Endometrial microvascular endothelial cells (primary cell): ENCODE measurements around the gene IL37. TPM values are rescaled to one million over a fixed set of nuclear protein-coding genes. Genes with fewer than 3 reads are reported as not detected.
"Not testable (repeated sequence)": the region's sequence is repeated elsewhere in the genome, so short reads cannot be mapped to it uniquely, and the experiment has no call there.

Experiments
- in situ Hi-C: cut with HindIII; loops from 2 replicates; pipeline ENCODE4 v1.10.0; 2017; ENCODE audit warnings: low sequenced_read_pairs, low pct_unique_long_range_greater_than_20kb; ENCODE audit errors: inconsistent ontology term
- total RNA-seq: library from RNA; depleted of rRNA; stranded (reverse); fragments of >200 nt; gene quantifications from one replicate; pipeline ENCODE4 v1.2.3, GENCODE V29; 2015; ENCODE audit errors: inconsistent ontology term

IL37 gene
- total RNA-seq, 1 donor from 2014 or later, result not detected

DNA sequence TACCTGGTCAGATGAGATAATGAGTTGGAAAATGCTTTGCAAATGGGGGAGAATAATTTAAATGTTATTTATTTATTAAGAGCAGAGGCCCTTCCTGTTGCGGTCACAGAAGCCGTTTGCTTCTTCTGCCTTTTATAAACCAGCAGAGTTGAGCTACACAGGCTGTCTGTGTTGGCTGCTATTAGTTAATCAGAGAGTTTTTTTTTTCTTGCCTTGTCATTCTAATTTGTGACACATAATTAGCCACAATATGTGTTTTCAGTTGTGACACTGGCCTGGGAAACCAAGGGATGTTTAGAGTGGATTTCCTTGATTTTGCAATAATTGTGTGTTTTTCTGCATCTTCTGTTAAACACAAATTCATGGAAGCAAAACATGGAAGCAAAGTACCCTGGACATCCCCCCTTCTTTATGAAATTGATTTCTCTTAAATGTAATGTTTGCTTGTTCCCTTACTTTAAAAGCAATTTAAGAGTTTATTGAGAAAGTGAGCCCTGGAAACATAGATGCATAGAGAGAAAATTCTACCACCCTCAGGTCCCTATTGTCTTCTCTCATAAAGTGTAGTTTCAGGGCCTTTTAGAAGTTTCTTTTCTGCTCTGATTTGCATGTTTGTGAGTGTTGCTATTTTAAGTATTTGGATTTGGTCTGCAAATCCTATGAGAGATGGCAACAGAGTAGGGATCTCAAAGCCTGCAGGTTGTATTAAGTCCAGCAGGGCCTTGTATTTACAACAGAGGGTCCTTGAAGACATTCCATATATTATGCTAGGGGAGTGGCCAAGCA is 22.8 kb upstream of the IL37 start:
- in situ Hi-C loops, result no loop called here

DNA sequence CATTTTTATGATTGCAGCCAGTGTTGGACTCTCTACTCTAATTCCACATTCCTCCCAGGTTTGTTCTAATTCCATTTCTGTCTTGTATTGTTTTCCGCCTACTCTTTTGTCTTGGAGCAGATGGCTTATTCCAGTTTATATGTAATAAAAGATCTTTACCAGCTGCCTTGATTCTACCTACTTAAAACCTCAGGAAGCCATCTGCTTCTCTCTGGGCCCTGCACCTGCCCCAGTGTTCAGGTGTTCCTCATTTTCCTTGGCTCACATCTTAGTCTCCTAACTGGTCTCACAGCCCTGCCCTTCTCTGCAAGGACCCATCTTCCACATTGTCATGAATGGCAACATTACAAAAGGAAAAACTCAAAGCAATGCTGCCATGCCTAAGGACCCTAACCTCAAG is 21.0 kb upstream of the IL37 start:
- in situ Hi-C loops, result no loop called here

DNA sequence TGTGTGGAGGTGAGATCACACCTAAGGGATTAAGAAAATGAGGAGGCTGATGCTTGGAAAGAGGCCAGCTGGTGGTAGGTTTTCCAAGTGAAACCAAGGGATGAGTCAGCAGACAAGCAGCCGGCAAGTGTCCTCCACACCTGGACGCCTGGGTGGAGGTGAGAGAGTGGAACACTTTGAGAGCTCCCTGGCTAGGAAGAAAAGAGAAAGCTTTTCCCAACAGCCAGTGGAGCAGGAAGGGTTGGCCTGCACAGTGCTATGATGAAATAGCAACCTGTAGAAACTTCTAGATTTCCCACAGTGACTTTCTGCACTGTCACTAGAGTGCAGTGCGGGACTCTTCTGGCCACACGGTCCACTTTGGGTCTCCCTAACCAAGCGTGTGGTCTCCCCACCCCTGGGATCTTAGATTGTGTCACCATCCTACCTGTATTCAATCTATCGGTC is 19.6 kb upstream of the IL37 start:
- in situ Hi-C loops, result no loop called here

DNA sequence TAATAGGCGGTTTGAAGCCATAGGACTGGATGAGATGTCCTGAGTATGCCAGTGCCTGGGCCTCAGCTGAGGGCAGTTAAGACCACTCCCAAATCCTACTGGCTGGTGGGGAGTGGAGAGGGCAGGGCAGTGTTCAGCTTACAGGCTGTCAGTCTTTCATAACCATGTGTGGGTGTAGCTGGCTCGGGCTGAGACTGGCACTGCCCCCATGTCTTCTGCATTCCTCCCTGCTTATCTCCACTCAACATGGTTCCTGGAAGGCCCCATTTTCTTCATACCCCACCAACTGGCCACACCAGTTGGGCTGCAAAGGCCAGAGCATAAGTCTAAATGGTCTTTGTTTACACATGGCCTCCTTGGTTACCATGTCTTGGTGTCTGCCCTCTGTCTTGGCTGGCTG is 17.2 kb upstream of the IL37 start:
- in situ Hi-C loops, result no loop called here

DNA sequence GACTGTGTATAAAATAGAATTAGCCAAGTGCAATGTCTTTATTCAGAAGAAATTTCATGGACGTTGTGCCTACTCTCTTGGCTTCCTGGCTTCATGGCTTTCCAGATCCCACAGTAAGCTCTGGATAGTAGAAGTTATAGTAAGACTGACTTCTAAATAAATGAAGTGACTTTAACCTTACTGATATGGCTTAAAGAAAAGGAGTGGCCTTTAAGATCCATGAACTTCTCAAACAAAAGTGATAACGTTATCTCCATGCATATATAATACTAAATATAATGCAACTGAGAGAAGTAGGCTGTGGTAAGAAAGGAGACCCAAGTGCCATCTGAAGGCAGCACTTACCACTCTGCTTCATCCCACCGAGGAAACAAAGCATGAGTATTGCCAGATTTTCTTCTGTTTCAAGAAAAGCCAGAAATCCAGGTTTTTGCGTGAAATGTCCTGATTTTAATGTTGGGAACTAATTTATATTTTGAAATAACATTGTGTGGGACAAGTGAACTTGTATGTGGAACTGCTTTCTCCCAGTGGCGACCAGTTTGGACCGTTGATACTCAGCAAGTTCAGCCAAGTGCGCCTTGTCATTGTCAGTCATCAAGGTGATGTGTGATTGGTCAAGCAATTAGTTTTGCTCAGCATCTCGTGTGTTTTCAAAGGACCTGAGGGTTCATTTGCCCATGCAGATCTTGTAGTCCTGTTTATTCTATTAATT is 13.9 kb upstream of the IL37 start:
- in situ Hi-C loops, result no loop called here

DNA sequence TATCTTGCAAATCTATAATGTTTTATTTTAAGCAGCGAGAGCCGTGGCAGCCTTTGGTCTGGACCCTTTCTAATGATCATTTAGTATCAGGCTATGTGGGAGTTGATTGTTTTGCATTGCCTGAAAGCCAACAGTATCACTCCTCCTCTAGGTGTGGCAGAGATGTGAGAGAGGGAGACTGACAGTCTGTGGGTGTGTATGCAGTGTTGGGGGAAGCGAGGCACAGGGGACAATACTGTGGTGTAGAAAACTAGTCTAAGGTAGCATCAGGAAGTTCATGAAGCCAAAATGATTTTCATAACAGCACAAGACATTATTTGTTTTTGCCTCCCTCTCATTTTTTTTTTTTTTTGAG is 13.4 kb upstream of the IL37 start:
- in situ Hi-C loops, result no loop called here

DNA sequence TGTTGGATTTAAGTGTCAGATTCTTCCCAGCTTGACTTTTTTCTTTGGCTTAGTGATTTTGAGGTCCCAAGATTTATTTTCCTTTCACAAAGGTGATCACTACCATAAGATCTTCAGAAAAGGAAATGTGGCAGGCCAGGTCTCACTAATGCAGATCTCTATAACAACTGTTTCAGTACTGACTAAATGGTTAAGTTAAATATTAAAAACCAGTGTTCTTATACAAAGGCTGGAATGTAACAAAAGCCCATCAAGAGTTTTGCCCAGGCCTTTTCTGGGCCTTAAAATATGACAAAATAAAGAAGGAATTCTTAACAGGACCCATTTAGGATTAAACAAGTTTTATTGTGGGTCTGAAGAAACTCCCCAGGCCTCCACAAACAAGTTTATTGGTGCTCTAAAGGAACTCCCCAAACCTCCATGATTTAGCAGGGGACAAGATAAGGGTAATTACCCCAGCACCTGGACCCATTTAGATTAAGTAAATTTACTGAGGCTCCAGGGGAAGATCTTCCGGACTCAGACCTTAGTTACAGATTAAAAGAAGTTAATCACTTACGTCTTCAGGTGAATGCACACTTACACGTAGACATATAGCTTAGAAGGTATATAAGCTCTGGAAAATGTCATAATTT is 9.4 kb upstream of the IL37 start:
- in situ Hi-C loops, result not testable (repeated sequence)

DNA sequence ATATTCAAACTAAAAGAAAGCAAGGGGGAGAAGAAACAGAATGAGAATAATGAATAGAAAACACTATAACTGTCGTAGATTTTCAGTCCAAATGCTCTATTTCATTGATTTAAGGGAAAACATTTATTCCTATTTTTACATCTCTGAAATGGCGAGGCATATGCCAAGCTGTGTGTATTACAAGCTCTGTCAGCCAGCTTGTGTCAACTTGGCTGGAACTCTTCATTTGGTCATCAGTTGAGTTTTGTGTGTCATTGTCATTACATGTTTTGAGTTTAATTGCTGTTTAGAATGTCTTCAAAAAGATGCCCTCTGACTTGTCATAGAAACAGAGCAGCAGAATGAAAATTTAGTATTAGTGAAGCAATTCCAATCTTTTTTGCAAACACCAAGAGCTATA is 8.1 kb upstream of the IL37 start:
- in situ Hi-C loops, result no loop called here

DNA sequence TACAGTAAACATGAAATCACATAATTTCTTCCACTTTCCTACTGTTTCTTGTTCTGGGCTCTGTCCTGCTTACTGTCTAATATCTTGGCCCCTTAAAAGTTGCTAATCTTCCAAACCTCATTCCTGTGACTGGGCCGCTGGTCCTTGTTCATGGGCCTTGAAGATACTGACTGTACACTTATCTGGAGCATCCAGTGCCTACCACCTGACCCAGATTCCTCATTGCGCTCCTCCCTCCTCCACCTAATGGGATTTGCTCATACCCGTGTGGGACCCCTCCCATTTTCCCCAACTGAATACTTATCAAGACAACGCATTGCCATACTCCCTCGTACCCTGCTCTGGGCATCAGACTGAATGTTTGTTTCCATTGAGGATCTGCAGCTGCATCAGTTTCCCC is 6.1 kb upstream of the IL37 start:
- in situ Hi-C loops, result no loop called here

DNA sequence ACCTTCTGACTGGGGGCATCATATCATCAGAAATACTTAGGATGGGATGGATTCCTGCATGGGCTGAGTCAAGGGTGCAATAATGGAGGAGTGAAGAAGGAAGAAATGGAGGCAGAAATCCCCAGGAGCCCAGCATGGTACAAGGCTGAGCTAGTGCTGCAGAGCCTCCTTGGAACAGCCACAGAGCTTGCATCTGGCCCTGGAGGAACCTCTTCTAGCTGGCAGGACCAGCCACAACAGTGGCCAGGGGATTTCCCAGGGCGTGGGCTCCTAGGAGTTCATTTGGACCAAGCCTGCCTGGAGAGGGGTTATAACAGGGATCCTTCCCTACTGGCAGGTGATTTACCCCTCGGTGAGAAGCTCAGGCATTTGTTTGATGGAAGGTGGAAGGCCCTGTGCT is 4.7 kb upstream of the IL37 start:
- in situ Hi-C loops, result no loop called here

DNA sequence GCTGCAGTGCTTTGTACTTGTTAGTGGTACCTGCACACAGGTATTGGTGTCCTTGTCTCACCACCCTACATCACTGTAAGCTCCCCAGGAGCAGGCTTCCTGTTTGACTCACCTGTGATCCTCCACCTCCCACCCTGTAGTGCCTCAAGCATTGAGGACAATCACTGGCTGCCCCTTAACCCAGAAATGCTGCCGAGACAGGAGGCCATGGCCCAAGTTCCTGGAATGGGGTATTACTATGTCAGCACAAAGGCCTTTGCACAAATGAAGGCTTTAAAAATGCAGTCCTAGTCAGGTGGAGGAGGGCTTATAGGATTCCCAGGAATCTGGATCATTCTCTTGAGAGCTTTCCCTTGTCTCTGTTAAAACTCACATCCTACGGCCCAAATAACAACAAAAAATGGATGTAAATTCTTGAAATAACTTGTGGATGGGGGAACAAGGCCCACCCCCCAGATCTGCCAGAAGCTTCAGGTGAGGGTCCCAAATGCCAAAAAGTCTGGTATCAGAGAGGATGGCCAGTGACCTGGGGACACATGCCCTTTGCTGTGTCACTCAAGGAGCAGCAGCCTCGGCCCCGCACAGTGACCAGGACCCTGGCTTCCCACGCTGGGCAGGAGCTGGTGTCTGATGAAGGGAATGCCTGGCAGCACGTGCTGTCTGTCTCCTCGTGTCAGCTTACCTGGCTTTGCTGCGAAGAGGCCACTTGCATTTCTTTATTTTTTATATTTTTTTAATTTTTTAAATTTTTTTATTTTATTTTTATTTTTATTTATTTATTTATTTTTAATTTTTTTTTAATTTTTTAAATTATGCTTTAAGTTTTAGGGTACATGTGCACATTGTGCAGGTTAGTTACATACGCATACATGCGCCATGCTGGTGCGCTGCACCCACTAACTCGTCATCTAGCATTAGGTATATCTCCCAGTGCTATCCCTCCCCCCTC is 3.7 kb upstream of the IL37 start:
- in situ Hi-C loops, result no loop called here

DNA sequence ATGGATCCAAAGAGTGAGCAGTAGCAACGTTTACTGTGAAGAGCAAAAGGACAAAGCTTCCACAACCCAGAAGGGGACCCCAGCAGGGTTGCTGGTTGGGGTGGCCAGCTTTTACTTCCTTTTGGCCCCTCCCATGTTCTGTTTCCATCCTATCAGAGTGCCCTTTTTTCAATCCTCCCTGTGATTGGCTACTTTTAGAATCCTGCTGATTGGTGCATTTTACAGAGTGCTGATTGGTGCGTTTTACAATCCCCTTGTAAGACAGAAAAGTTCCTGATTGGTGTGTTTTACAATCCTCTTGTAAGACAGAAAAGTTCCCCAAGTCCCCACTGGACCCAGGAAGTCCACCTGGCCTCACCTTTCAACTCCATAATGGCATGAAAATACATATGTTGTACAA is 2.4 kb upstream of the IL37 start:
- in situ Hi-C loops, result not testable (repeated sequence)

DNA sequence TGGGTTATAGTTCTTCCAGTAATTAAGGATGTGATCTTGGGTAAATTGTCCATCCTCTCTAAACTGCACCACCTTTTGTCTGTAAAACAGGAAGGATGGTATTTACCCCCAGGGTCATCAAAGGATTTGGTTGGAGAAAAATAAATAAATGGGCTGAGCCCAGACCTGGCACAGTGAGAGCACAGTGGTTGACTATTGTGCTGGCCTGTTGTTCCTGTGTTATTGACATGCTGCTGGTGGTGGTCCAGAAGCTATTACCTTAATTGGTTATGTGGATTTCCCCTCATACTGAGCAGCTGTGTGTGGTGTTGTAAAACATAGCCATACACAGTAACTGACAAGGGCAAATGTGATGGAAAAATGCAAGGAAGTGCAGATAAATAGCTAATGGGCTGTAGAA is 746 bp upstream of the IL37 start:
- in situ Hi-C loops, result no loop called here

DNA sequence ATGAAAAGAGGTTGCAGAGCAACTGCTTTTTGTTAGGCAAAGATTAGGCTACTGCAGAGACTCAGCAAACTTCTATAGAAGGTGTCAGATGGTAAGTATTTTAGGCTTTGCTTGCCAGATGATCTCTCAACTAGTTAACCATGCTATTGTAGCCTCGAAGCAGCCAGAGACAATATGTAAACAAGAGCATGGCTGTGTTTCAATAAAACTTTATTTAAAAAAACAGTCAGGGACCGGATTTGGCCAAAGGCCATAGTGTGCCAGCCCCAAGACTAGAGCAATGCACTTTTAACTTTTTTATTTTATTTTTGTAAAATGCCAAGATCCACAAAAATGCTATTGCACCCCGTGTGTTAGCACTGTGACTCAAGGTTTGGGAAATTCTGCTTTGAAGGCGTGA is 1.4 kb downstream of the IL37 start:
- in situ Hi-C loops, result no loop called here

DNA sequence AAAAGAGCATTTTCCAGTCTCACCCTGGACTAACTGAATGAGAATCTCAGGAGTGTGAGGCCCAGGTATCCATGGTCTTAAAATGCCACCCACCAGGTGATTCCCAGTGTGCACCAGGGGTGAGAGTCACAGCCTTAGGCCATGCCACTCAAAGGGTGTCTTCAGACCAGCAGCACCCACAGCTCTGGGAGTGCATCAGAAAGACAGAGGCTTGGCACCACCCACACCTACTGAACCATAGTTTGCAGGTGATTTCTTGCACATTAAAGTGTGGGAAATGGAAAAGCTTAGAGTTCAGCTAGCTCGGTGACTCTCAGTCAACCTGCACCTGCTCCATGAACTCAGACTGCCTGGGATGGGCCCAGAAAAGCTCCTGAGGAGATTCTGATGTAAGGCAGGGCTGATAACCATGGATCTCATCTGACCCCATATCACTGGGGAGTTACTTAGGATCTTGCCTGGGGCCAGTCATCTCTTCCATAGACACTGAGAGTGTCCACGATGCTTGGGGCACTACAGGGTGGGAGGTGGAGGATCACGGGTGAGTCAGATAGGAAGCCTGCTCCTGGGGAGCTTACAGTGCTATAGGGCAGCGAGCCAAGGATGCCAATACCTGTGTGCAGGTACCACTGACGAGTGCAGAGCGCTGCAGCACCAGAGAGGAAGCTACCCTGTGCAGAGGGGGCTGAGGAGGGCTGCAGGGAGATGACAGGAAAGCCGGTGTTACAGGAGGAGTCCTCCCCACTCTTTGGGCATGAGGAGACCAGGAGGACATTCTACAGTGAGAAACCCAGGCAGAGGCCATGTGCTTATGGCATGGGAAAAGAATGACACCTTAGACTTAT is 4.6 kb downstream of the IL37 start:
- in situ Hi-C loops, result no loop called here

DNA sequence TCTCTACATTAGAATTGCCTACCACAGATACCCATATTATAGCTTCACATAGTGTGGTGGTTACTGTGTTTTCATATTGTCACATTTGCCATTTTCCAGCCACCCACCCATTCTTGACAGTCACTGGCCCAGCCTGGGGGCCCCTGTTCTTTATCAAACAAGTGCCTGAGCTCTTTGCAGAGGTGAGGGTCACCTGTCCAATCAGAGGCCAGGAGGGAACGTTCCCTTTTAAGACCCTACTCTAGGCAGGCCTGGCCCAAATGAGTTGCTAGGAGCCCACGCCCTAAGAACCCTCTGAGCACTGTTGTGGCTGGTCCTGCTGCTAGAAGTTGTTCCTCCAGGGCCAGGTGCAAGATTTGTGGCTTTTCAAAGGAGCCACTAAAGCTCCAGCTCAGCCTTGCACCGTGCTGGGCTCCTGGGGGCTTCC is 5.2 kb downstream of the IL37 start:
- in situ Hi-C loops, result no loop called here

DNA sequence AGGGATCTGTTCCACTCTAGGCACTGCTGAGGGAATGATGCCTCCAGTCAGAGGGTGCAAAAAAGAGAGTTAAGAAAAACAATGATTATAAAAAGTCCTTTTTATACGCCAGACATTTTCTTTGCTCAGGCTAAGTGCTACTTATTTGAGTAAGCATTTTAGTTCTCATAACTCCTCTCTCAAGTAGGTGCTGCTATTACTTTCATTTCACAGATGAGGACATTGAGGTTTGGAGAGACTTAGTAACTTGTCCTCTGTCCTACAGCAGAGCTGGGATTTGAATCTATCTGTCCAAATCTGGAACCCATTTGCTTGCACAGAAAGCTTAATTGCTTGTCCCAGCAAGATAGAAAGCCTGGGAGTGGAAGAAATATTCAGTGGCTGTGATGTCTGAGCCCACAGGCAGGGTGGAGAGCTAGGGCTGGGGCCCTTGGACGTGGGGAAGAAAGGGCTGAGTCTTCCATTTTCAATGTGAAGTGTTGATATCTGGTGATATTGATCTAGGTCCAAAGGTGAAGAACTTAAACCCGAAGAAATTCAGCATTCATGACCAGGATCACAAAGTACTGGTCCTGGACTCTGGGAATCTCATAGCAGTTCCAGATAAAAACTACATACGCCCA is 5.8 kb downstream of the IL37 start:
- in situ Hi-C loops, result no loop called here

DNA sequence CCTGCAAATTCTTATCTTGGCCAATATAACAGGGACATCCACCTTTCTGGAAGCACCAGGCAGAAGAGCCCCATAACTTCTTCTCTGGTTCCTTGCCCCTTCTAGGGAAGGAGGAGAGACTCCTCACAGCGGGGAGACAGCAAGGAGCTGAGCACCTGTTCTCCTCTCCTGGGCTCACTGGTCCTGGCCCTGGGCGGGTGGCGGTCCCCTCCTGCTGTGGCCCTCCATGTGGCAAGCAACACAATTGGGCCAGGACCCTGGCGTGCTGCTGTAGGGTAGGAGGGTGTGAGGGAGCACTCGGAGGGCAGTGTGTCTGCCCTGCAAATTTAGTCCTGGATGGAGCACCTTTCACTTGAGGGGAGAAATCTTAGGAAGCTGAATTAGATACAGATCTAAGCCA is 6.9 kb downstream of the IL37 start:
- in situ Hi-C loops, result no loop called here
